Brain microvascular endothelial cell (primary cell): Measurements from ENCODE around the gene THAP3.
A peak's percentile ranks its signal among the peaks of the same experiment; 100 is the strongest.
"Not testable (repeated sequence)": the region's sequence is repeated elsewhere in the genome, so short reads cannot be mapped to it uniquely, and the experiment has no call there.

Experiments used
- DNase-seq: peaks from one replicate; pipeline ENCODE4 v3.0.0-alpha.2; 2020
- H3K27ac ChIP-seq: fragments of 250-450 bp; sonication (Bioruptor Pico); 2 replicates; pipeline ENCODE4 v1.5.1; 2020; ENCODE audit warnings: mild to moderate bottlenecking, moderate library complexity
- H3K27me3 ChIP-seq: fragments of 250-450 bp; sonication (Bioruptor Pico); replicated peaks from 2 replicates; pipeline ENCODE4 v1.5.1; 2020; ENCODE audit warnings: mild to moderate bottlenecking
- H3K36me3 ChIP-seq: fragments of 250-450 bp; sonication (Bioruptor Pico); replicated peaks from 2 replicates; pipeline ENCODE4 v1.5.1; 2020; ENCODE audit warnings: mild to moderate bottlenecking
- H3K4me3 ChIP-seq: 2 replicates; pipeline ENCODE4 v1.5.1; 2011; ENCODE audit warnings: low read depth, mild to moderate bottlenecking, control low read depth, low read length, moderate library complexity
- CTCF ChIP-seq: IDR thresholded peaks from 2 replicates; pipeline ENCODE4 v1.5.1; 2011; ENCODE audit warnings: low read depth, mild to moderate bottlenecking, moderate library complexity, low read length, control low read depth, inconsistent platforms; ENCODE audit errors: missing control alignments
- in situ Hi-C: cut with HindIII; loops from 2 replicates; pipeline ENCODE4 v1.10.0; 2017; ENCODE audit warnings: low sequenced_read_pairs, low pct_ligation_motif_present

The THAP3 gene

GRCh38 chr1:6637770-6638169, 13.1 kb downstream of the THAP3 start:
- H3K36me3 ChIP-seq, result peaks cover 75% of the 10 kb centered on the region
- DNase-seq, result no peak
- no peaks in the 10 kb centered on the region for H3K27me3 ChIP-seq
- in situ Hi-C loops, result no loop called here
- H3K4me3 ChIP-seq, result no peak overlapping the region
- H3K27ac ChIP-seq, result no peak overlapping the region
- TF ChIP-seq CTCF, result no peak

GRCh38 chr1:6638226-6638625, 13.6 kb downstream of the THAP3 start:
- TF ChIP-seq CTCF, result no peak
- H3K27ac ChIP-seq, result no peak overlapping the region
- H3K27me3 ChIP-seq, result no peaks in the 10 kb centered on the region
- in situ Hi-C loops, result no loop called here
- DNase-seq, result no peak
- H3K36me3 ChIP-seq, result peaks cover 73% of the 10 kb centered on the region
- H3K4me3 ChIP-seq, result no peak overlapping the region

- in situ Hi-C loops, result not testable (repeated sequence)
- H3K36me3 ChIP-seq, result peaks cover 72% of the 10 kb centered on the region
Measured at GRCh38 chr1:6640867-6641266, 16.2 kb downstream of the THAP3 start.

GRCh38 chr1:6645018-6645417, 20.4 kb downstream of the THAP3 start:
- TF ChIP-seq CTCF, result no peak
- H3K27ac ChIP-seq, result no peak overlapping the region
- no peaks in the 10 kb centered on the region for H3K27me3 ChIP-seq
- in situ Hi-C loops, result no loop called here
- no peak overlapping the region for H3K4me3 ChIP-seq
- H3K36me3 ChIP-seq, result peaks cover 43% of the 10 kb centered on the region
- DNase-seq, result no peak

More at GRCh38 chr1:6640867-6641266, 16.2 kb downstream of the THAP3 start:
- DNase-seq, H3K27me3 ChIP-seq, H3K4me3 ChIP-seq, H3K27ac ChIP-seq: not testable (repeated sequence)

- H3K4me3 ChIP-seq, result no peak overlapping the region
- peaks cover 41% of the 10 kb centered on the region for H3K36me3 ChIP-seq
- in situ Hi-C loops, result no loop called here
- DNase-seq, result peak; percentile 31
- TF ChIP-seq CTCF, result peak; percentile 69
- H3K27me3 ChIP-seq, result no peaks in the 10 kb centered on the region
- H3K27ac ChIP-seq, result no peak overlapping the region
Measured at GRCh38 chr1:6646499-6647148, 22.0 kb downstream of the THAP3 start.

- H3K36me3 ChIP-seq, result peaks cover 42% of the 10 kb centered on the region
- in situ Hi-C loops, result no loop called here
- no peaks in the 10 kb centered on the region for H3K27me3 ChIP-seq
Measured at GRCh38 chr1:6648556-6648955, 23.9 kb downstream of the THAP3 start.

More at GRCh38 chr1:6648556-6648955, 23.9 kb downstream of the THAP3 start:
- Histone ChIP-seq H3K27ac (no peak overlapping the region), H3K4me3 (no peak overlapping the region)
- TF ChIP-seq CTCF, result no peak
- no peak for DNase-seq
